NCI-H2081 (cell line): ENCODE results near the gene ARSG.
"Not testable (repeated sequence)": the region's sequence is repeated elsewhere in the genome, so short reads cannot be mapped to it uniquely, and the experiment has no call there.

ENCODE experiments used
- DNase-seq, 2 experiments: peaks; one replicate each; lab custom pipeline; 2025; lab: John Stamatoyannopoulos, UW

Gene ARSG

DNA sequence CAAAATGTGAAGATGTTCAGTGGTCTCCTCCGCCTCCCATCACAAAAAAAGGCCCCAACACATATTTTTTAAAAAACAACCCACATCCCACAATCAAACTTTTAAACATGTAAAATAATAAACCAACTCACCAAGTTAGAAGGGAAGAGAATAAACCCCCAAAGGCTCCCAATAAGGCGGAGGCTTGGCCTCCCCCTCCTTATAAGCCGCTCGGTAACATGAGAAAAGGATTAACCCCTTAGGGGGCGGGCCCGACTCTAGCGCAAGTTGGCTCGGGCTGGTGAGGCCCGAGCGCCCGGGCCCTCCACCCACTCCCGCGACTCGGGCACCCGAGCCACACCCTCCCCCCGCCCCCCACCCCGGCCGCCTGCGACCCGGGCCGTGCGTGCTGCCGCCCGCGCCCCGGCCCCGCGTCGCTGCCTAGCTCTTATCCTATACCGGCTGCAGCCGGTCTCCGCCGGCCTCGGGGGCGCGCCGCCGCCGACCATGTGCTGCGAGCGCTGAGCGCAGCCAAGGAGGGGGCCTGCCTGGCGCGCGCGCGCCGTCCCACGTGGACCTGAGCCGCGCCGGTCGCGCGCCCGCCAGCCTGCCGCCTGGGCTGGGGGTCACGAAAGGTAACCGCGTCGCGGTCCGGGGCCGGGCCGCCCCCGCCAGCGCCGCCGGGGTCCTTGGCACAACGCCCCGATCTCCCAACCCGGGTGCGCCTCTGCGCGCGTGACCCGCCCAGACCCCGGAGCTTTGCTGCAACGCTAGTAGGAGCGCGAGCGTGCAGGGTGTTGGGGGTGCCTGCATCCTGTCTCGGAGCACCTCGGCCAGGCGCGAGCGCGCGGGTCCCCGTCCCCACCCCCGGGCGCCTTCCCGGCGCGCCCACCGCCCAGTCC, at the start of gene ARSG, which contains the start of gene SLC16A6:
Gene ARSG, plus strand, starts transcription at position 541 of the 881 bp plus-strand sequence. CDS start 15,999 bp downstream, outside the sequence.
Gene SLC16A6, minus strand, starts transcription at position 173 of the 881 bp plus-strand sequence. CDS start 12,807 bp downstream, outside the sequence.
- peak; percentile 76 to 92 for DNase-seq

DNA sequence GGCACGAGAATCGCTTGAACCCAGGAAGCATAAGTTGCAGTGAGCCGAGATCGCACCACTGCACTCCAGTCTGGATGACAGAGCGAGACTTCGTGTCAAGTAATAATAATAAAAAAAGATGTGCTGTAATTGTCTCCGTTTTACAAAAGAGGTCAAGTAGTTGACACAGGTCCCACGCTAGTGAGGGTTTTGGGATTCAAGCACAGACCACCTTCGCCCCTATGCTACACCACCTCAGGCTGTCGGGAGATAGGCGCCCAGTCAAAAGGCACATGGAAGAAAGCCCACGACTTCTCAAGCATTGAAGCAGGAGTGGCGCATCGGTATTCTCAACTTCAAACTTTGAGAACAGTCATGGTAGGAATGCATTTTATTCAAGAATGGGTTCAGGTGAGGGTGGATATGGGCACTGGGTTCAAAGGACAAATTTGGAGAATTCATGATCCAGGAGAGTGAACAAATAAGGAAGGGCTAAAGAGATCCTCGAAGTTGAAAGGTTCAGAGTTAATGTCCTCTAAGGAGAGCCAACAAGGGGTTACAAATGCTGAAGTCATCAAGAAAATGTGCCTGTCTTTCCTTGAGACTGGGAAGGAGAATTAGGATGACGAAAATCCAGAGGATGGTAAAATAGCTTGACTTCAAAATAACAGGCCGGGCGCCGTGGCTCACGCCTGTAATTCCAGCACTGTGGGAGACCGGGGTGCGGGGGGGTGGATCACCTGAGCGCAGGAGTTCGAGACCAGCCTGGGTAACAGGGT, 44.8 kb upstream of the ARSG start:
- DNase-seq = no peak

GRCh38 chr17:68247445-68248198, 43.7 kb upstream of the ARSG start, which contains the start of gene AMZ2:
Gene AMZ2, plus strand, starts transcription at chr17:68248043. Its CDS starts 2,145 bp downstream, at chr17:68250188.
- peak; percentile 95 for DNase-seq

- peak in 1 of 2 experiments; percentile 60 for DNase-seq
Measured at GRCh38 chr17:68248199-68248825, 43.0 kb upstream of the ARSG start.

DNA sequence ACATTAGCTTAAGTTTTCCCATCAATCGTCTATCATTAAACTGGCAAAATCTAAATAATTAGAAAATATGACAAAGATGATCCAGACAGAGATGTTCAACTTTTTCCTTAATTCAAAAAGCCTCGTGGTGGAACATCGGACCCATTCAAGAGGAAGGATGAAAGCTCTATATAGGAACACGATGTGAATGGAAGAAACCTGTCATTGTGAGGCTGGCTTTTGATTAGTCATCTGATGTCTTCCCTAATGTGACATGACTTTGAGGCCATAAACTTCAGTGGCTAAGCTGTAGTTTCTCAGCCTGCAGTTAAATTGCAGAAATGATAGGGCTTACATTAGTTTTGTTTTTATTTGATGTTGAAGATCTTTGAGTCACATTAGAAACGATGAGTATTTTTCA, 42.4 kb upstream of the ARSG start:
- no peak for DNase-seq

- no peak for DNase-seq
Measured at GRCh38 chr17:68249354-68249765, 41.9 kb upstream of the ARSG start.

DNA sequence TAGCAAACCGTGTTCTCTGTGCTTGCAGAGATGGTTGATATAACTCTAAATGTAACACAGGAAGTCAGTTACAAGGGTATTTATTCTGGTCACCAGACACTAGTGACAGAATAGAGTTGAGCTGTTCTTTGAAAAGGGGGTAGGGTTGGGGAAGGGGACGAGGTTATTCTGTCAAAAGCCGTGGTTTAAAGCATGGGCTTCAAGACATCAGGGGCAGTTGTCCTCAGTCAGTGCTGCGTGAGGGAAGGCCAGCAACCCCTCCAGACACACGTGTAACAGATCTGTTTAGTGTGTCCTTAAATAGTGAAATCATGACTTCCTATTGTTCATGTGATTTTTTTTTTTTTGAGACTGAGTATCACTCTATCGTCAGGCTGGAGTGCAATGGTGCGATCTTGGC, 37.9 kb upstream of the ARSG start:
- not testable (repeated sequence) for DNase-seq

DNA sequence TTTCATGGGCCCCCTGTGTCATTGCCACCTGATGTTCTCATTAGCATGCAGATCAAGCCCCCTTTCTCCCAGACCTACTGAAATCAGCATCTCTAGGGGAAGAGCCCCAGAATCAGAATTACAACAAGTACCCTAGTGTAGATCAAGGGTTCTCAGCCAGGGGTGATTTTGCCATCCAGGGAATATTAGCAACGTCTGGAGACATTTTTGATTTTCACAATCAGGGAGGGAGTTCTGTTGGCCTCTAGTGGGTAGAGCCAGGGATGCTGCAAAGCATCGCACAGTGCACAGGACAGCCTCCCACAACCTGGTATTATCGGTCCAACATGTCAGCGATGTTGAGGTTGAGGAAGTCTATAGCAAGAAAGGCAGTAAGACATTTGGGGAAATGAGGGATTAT, 36.1 kb upstream of the ARSG start:
- DNase-seq = no peak

DNA sequence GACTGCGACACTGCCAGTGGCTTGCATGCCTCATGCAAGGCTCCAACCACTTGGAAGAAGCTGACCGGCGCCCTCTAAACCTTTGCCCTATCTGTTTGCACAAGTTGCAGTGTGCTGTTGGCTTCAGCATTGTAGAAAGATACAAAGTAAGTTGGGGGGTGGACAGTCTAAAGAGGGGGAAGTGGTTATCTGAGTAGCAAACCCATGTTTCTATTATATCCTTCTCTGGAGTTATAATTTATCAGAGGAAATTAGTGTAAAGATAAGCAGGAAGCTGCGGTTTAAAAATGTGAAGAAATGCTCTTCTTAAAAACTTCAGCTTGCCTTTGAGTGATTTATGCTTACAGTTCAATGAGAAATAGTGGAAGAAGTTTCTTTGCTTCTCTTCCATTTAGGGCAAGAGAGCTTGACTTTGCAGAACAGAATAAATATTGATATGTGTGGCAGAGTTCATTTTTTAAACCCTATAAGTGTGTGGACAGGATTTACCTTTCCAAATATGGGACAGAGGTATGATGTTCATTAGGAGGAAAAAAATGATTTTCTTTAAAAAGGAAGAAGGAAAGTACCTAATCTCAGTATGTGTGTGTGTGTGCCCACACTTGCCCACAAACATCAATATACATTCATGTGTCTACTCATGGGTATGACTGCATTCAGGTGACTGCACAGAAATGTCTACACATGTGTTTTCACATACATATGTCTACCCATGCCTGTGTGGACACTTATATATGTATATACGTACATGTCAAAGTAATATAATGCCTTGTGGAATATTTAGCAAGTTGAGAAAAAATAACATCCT, 35.4 kb upstream of the ARSG start:
- no peak for DNase-seq

DNA sequence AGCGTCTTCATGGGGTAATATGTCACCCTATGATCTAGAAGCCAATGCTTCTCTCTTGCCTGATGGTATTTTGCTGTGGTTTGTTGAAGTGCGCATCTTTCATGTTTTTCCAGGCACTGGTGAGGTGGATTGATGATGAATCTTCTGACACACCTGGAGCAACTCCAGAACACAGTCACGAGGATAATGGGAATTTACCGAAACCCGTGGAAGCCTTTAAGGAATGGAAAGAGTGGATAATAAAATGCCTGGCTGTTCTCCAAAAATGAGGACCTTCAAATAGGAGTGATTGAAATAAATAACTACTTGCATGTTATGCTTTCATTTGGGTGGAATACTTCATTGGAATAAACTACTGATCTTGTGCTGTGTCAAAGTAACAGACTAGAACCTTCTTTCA, 34.6 kb upstream of the ARSG start:
- DNase-seq = not testable (repeated sequence)

- DNase-seq = no peak
Measured at GRCh38 chr17:68257934-68258333, 33.4 kb upstream of the ARSG start.

- DNase-seq = not testable (repeated sequence)
Measured at GRCh38 chr17:68258890-68259647, 32.2 kb upstream of the ARSG start.

GRCh38 chr17:68259648-68259951, 31.7 kb upstream of the ARSG start:
- not testable (repeated sequence) for DNase-seq

DNA sequence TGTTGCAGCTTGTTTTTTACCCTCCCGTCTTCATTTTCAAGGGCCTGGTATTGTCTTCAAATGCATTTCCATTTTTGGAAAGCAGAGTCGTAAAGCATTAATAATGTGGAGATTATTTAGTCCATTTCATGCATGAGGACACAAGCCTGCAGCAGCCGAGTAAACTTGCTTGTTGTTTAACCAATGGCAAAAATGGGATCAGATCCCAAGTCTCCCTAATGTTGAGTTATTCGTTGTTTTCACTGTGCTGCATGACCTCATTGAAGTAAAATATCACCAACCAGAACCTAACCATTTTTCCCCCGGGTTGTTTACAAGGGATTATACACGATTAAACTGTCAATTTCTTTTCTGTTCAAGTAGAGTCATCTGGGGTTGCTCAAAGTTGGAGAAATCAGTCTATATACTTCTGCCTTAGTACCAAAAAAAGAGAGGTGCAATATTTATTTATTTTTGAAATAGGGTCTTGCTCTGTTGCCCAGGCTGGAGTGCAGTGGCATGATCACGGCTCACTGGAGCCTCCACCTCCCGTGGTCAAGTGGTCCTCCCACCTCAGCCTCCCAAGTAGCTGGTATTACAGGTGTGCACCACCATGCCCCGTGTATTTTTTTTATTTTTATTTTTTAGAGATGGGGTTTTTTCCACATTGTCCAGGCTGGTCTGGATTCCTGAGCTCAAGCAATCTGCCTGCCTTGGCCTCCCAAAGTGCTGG, 31.1 kb upstream of the ARSG start:
- no peak for DNase-seq

DNA sequence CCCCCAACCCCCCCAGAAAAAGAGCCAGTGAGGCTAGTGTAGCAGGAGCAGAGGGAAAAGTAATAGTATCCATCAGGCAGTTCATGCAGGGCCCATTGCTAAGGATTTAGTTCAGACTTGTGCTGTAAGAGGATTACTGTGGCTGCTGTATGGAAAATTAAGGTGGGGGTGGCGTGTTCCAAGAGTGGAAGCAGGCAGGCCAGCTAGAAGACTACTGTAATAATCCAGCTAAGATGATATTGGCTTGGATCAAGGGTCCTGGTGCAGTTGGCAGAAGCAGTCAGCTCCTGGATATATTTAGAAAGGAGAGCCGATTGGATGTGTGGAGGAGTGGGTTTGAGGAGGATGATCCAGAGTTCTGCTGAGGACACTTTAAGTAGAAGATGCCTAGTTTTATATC, 28.8 kb upstream of the ARSG start:
- not testable (repeated sequence) for DNase-seq

DNA sequence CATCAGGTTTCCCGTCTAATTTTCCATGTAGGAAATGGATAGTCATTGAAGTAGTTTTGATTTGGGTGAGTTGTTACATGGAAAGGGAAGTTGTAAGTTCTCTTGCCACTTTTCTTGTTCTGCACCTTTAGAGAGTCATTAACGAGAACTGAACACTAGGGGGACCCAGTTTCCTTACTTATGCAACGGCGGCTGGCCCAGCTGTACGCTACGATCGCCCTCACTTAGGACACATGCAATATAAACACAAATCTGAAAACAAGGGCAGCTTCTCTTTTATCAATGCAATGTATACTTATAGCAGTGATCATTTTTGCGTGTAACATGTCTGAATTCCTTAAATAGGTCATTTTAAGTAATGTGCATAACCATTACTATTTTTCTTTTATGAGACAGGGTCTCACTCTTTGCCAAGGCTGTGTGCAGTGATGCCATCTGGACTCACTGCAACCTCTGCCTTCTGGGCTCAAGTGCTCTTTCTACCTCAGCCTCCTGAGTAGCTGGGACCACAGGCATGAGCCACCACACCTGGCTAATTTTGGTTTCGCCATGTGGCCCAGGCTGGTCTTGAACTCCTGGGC, 28.1 kb upstream of the ARSG start:
- DNase-seq = peak; percentile 59 to 61

DNA sequence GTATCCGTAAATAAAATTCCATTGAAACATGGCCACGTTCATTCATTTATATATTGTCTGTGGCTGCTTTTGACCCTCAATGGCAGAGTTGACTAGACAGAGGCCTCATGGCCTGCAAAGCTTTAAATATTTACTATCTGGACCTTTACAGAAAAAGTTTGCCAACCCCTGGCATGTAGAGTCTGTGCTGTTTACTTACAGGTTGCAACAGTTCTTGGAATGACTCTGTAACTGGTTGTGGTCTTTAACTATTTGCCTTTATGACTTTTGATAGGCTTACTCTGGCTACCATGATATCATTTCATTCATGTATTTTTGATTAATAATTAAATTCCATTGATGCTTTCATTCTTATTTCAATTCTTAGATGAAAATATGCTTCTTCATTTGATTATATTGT, 25.5 kb upstream of the ARSG start:
- not testable (repeated sequence) for DNase-seq

DNA sequence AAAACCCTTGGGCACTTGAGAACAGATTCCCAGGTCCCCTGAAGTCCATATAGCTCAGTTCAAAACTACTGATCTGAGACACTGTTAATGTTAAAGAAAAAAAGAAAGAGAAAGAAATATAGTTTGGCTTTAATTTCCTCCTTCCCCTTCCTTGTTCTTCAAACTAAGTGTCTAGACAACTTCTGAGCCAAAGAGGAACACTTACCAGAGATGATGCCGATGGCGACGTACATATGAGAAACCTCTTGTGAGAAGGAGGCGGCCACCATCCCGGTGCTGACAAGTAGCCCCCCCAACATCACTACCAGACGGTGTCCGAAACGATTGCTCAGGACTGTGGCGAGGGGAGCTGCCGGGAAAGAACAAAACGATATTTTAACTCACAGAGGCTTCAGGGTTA, 17.6 kb upstream of the ARSG start:
- DNase-seq = no peak

GRCh38 chr17:68276339-68276738, 15.0 kb upstream of the ARSG start:
- not testable (repeated sequence) for DNase-seq
